HepG2 (cell line): ENCODE data around the gene TBCE. TPM values are rescaled to one million over a fixed set of nuclear protein-coding genes. Genes with fewer than 3 reads are reported as not detected.

ENCODE experiments used
- AGO2 ChIP-seq: fragments of 200-400 bp; formaldehyde crosslinking; optimal IDR thresholded peaks from 2 replicates; pipeline ENCODE3; 2017; ENCODE audit warnings: mild to moderate bottlenecking, low read depth, low read length, moderate library complexity
- EEA1 ChIP-seq: sonication (generic); formaldehyde crosslinking; IDR thresholded peaks from 2 replicates; pipeline ENCODE4 v1.5.1; 2020; ENCODE audit warnings: mild to moderate bottlenecking, missing genetic modification reagents, borderline replicate concordance
- HHEX ChIP-seq: IDR thresholded peaks from 2 replicates; pipeline ENCODE4 v1.6.1; 2016; ENCODE audit warnings: control low read depth
- HNRNPLL ChIP-seq: fragments of 200-400 bp; formaldehyde crosslinking; IDR thresholded peaks from 2 replicates; pipeline ENCODE4 v1.6.1; 2017; ENCODE audit warnings: mild to moderate bottlenecking, low read depth, low read length; ENCODE audit not compliant: poor library complexity, severe bottlenecking
- MBNL3 ChIP-seq: fragments of 250-450 bp; sonication (Bioruptor Pico); conservative IDR thresholded peaks from 2 replicates; pipeline ENCODE4 v1.8.0; 2022; ENCODE audit warnings: mild to moderate bottlenecking, inconsistent platforms
- MTA1 ChIP-seq: sonication (generic); formaldehyde crosslinking; IDR thresholded peaks from 2 replicates; pipeline ENCODE4 v1.4.0; 2020; ENCODE audit warnings: missing genetic modification reagents, mild to moderate bottlenecking, borderline replicate concordance
- PRMT3 ChIP-seq: sonication (generic); formaldehyde crosslinking; IDR thresholded peaks from 2 replicates; pipeline ENCODE4 v1.8.1; 2022; ENCODE audit warnings: low read depth, mild to moderate bottlenecking, moderate library complexity, missing genetic modification reagents, borderline replicate concordance
- SOX5 ChIP-seq: IDR thresholded peaks from 2 replicates; pipeline ENCODE4 v1.6.1; 2016; ENCODE audit warnings: borderline replicate concordance
- THAP11 ChIP-seq: IDR thresholded peaks from 2 replicates; pipeline ENCODE4 v1.6.1; 2016; ENCODE audit warnings: missing biosample characterization, missing genetic modification reagents
- ZMYM3 ChIP-seq: sonication (generic); formaldehyde crosslinking; IDR thresholded peaks from 2 replicates; pipeline ENCODE4 v1.5.1; 2020; ENCODE audit warnings: mild to moderate bottlenecking, missing genetic modification reagents
- ZNF331 ChIP-seq: sonication (generic); formaldehyde crosslinking; IDR thresholded peaks from 2 replicates; pipeline ENCODE4 v1.4.0; 2020; ENCODE audit warnings: missing genetic modification reagents
- ZNF570 ChIP-seq: sonication (generic); formaldehyde crosslinking; IDR thresholded peaks from 2 replicates; pipeline ENCODE4 v1.4.0; 2020; ENCODE audit warnings: mild to moderate bottlenecking, missing genetic modification reagents, borderline replicate concordance
- ZNF607 ChIP-seq: sonication (generic); formaldehyde crosslinking; IDR thresholded peaks from 2 replicates; pipeline ENCODE4 v1.5.1; 2020; ENCODE audit warnings: missing genetic modification reagents, mild to moderate bottlenecking, borderline replicate concordance
- ZNF746 ChIP-seq: sonication (generic); formaldehyde crosslinking; IDR thresholded peaks from 2 replicates; pipeline ENCODE4 v1.8.0; 2022; ENCODE audit warnings: mild to moderate bottlenecking, missing genetic modification reagents
- ZSCAN25 ChIP-seq: sonication (generic); formaldehyde crosslinking; IDR thresholded peaks from 2 replicates; pipeline ENCODE4 v1.8.0; 2022; ENCODE audit warnings: mild to moderate bottlenecking, missing genetic modification reagents
- polyA plus RNA-seq, 8 experiments: library from polyadenylated mRNA; depleted of rRNA in 3 of 8; stranded (reverse) in 7 of 8; unstranded in 1 of 8; fragments of >200 nt; fragmentation: Illumina TruSeq in 4 of 8; extraction: Trizol in 4 of 8; gene quantifications; 2 replicates each; pipeline versions ENCODE4 v1.2.1 to v1.2.3, GENCODE V29; 2011 to 2016; ENCODE audit warnings: low read depth in 4 of 8, missing spikeins in 1 of 8, mixed read lengths in 1 of 8; ENCODE audit not compliant: insufficient read depth in 1 of 8
- total RNA-seq, 5 experiments: library from RNA; depleted of rRNA; stranded (reverse); fragments of >200 nt; fragmentation: Illumina TruSeq; extraction: Trizol; gene quantifications; 2 replicates each; pipeline ENCODE4 v1.2.3, GENCODE V29; 2016; ENCODE audit warnings: low read depth in 1 of 5
- TF ChIP-seq, protein P1 (sequence below): sonication (generic); formaldehyde crosslinking; IDR thresholded peaks from 2 replicates; pipeline ENCODE4 v1.5.0; 2020; ENCODE audit warnings: missing genetic modification reagents, mild to moderate bottlenecking, borderline replicate concordance
- TF ChIP-seq, protein P2 (sequence below): IDR thresholded peaks from 2 replicates; pipeline ENCODE4 v1.6.1; 2016; ENCODE audit warnings: mild to moderate bottlenecking
- TF ChIP-seq, protein P3 (sequence below): sonication (generic); formaldehyde crosslinking; IDR thresholded peaks from 2 replicates; pipeline ENCODE4 v1.4.0; 2020; ENCODE audit warnings: missing genetic modification reagents, borderline replicate concordance
- TF ChIP-seq, protein P4 (sequence below): sonication (generic); formaldehyde crosslinking; IDR thresholded peaks from 2 replicates; pipeline ENCODE4 v1.4.0; 2020; ENCODE audit warnings: missing genetic modification reagents

Gene TBCE
- total and polyA plus RNA-seq, 2 of the 13 experiments (the other 11 are each of a cell fraction or from before 2014, with no cell fraction given): 25.6 to 31.1 TPM

DNA sequence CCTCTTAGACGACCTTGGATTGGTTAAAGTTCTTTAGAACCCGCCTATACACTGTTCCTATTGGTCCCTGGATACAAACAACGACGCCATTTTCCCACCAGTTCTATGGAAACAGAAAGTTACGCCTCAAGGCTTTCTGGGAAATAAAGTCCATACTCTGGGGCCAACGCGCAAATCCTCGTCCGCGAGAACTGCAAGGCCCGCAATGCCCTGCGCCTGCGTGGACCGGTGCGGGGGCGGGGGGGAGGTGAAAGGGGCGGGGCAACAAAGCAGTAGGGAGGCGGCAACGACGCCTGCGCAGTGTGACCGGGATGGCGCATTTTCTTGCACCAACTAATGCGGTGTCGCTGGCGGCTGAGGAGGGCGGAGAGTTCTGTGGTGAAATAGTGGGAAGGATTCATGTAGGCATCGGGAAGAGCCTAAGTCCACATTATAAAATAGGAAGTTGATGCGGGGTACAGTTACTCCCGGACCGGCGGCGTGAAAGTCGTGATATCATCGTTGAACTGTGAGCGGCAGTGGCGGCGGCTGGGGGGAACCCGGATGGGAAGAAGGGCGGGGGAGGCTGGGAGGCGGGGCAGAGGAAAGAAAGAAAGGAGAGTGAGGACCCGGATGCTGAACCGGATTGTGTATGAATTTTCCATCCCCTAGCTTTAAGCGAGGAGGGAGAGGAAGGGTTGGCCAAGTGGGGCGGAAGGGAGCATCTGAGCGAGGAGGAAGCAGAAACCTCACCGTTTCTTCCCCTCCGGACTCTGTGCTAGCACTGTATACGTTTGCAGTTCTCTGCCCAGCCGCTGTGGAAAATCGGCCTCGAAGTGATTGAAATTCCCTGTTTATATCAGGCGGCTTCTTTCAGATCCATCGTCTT, 38.7 kb upstream of the TBCE start, which contains the start of gene GGPS1 (continued):
- TF ChIP-seq, protein P1, sequence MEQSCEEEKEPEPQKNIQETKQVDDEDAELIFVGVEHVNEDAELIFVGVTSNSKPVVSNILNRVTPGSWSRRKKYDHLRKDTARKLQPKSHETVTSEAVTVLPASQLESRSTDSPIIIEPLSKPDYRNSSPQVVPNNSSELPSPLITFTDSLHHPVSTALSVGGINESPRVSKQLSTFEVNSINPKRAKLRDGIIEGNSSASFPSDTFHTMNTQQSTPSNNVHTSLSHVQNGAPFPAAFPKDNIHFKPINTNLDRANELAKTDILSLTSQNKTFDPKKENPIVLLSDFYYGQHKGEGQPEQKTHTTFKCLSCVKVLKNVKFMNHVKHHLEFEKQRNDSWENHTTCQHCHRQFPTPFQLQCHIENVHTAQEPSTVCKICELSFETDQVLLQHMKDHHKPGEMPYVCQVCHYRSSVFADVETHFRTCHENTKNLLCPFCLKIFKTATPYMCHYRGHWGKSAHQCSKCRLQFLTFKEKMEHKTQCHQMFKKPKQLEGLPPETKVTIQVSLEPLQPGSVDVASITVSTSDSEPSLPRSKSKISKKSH (CRISPR knock-in tag): no peak
- TF ChIP-seq AGO2 (no peak), MBNL3 (CRISPR knock-in tag) (no peak), ZNF746 (0 out of 2 replicates have a peak, but pooled peaks have one; percentile 36), PRMT3 (CRISPR knock-in tag) (no peak), ZMYM3 (CRISPR knock-in tag) (peak; percentile 7; the same call in 1 of the 2 replicates), HHEX (CRISPR knock-in tag) (no peak), HNRNPLL (peak; percentile 47), SOX5 (CRISPR knock-in tag) (no peak; the same call in 1 of the 2 replicates), ZSCAN25 (no peak), ZNF607 (peak; percentile 65; the same call in 1 of the 2 replicates), MTA1 (CRISPR knock-in tag) (no peak), EEA1 (no peak), THAP11 (CRISPR knock-in tag) (peak; percentile 91), ZNF331 (CRISPR knock-in tag) (no peak; the same call in 1 of the 2 replicates), ZNF570 (no peak)
- TF ChIP-seq, protein P2, sequence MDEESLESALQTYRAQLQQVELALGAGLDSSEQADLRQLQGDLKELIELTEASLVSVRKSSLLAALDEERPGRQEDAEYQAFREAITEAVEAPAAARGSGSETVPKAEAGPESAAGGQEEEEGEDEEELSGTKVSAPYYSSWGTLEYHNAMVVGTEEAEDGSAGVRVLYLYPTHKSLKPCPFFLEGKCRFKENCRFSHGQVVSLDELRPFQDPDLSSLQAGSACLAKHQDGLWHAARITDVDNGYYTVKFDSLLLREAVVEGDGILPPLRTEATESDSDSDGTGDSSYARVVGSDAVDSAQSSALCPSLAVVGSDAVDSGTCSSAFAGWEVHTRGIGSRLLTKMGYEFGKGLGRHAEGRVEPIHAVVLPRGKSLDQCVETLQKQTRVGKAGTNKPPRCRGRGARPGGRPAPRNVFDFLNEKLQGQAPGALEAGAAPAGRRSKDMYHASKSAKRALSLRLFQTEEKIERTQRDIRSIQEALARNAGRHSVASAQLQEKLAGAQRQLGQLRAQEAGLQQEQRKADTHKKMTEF (CRISPR knock-in tag): peak; percentile 57; the same call in 1 of the 2 replicates
- TF ChIP-seq, protein P3, sequence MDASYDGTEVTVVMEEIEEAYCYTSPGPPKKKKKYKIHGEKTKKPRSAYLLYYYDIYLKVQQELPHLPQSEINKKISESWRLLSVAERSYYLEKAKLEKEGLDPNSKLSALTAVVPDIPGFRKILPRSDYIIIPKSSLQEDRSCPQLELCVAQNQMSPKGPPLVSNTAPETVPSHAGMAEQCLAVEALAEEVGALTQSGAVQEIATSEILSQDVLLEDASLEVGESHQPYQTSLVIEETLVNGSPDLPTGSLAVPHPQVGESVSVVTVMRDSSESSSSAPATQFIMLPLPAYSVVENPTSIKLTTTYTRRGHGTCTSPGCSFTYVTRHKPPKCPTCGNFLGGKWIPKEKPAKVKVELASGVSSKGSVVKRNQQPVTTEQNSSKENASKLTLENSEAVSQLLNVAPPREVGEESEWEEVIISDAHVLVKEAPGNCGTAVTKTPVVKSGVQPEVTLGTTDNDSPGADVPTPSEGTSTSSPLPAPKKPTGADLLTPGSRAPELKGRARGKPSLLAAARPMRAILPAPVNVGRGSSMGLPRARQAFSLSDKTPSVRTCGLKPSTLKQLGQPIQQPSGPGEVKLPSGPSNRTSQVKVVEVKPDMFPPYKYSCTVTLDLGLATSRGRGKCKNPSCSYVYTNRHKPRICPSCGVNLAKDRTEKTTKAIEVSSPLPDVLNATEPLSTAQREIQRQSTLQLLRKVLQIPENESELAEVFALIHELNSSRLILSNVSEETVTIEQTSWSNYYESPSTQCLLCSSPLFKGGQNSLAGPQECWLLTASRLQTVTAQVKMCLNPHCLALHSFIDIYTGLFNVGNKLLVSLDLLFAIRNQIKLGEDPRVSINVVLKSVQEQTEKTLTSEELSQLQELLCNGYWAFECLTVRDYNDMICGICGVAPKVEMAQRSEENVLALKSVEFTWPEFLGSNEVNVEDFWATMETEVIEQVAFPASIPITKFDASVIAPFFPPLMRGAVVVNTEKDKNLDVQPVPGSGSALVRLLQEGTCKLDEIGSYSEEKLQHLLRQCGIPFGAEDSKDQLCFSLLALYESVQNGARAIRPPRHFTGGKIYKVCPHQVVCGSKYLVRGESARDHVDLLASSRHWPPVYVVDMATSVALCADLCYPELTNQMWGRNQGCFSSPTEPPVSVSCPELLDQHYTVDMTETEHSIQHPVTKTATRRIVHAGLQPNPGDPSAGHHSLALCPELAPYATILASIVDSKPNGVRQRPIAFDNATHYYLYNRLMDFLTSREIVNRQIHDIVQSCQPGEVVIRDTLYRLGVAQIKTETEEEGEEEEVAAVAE (CRISPR knock-in tag): no peak; the same call in 1 of the 2 replicates
- TF ChIP-seq, protein P4, sequence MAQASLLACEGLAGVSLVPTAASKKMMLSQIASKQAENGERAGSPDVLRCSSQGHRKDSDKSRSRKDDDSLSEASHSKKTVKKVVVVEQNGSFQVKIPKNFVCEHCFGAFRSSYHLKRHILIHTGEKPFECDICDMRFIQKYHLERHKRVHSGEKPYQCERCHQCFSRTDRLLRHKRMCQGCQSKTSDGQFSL (CRISPR knock-in tag): no peak; the same call in 1 of the 2 replicates
